SKM-1 (cell line): ENCODE measurements around the gene ARHGAP28.

Experiments
- DNase-seq: peaks from one replicate; lab custom pipeline; 2025; ENCODE audit not compliant: unreplicated experiment; lab: John Stamatoyannopoulos, UW

ARHGAP28 gene, protein sequence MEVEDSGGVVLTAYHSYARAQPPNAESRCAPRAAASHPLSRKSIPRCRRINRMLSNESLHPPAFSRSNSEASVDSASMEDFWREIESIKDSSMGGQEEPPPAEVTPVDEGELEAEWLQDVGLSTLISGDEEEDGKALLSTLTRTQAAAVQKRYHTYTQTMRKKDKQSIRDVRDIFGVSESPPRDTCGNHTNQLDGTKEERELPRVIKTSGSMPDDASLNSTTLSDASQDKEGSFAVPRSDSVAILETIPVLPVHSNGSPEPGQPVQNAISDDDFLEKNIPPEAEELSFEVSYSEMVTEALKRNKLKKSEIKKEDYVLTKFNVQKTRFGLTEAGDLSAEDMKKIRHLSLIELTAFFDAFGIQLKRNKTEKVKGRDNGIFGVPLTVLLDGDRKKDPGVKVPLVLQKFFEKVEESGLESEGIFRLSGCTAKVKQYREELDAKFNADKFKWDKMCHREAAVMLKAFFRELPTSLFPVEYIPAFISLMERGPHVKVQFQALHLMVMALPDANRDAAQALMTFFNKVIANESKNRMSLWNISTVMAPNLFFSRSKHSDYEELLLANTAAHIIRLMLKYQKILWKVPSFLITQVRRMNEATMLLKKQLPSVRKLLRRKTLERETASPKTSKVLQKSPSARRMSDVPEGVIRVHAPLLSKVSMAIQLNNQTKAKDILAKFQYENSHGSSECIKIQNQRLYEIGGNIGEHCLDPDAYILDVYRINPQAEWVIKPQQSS

DNA sequence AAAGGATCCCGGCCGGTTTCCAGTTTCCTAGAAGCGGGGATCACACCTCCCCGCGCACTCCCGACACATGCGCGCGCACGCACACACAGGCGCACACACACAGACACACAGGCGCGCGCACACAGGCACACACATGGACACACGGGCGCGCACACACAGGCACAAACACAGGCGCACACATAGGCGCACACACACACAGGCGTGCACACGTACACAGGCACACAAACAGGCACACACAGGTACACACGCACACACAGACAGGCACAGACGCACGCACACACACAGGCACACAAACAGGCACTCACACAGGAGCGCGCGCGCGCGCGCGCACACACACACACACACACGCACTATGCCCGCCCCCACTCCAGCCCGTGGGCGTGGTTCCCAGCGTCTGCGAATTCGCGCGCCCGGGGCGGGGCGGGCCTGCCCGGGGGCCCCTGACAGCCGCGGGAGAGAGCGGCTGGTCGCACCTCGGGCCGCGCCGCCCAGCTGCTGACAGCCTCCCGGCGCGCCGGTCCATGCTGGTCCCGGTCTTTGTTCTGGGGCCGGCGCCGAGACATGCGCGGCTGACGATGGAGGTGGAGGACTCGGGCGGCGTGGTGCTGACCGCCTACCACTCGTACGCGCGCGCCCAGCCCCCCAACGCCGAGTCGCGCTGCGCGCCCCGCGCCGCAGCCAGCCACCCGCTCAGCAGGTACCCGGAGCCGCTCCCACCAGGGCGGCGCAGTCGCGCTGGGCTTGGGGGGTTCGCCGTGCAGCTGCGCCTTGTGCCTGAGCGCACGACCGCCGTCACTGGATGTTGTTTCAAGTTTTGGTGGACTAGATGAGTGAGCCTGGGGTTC is at the start of gene ARHGAP28:
Gene ARHGAP28 (plus strand): TSS at position 470 of the 845 bp plus-strand sequence. CDS start 106 bp downstream, at position 576.
- DNase-seq: peak; percentile 50

DNA sequence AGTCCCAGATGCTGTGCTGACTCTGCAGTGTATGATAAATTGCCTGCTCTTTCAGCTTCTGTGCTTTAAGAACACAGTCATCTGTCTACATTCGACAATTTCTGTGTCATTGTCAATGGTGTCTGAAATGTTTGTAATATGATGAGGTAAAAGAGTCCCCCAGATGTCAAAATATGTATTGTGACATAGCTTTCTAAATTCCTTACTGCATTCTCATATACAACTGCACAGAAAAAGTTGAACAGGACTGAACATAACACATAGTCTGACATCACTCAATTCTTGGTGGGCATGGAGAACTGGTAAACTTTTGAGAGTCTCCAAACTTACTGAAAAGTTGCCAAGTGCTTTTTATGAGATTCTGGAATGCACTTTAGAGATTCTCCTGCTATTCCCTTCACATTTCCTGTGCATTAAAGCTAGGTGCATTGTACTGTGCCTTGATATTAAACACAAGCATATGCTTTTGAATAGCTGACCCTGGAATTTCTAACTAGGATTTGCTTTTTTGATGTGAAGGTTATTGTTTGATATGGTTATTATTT is 48.1 kb upstream of the ARHGAP28 start:
- no peak for DNase-seq

DNA sequence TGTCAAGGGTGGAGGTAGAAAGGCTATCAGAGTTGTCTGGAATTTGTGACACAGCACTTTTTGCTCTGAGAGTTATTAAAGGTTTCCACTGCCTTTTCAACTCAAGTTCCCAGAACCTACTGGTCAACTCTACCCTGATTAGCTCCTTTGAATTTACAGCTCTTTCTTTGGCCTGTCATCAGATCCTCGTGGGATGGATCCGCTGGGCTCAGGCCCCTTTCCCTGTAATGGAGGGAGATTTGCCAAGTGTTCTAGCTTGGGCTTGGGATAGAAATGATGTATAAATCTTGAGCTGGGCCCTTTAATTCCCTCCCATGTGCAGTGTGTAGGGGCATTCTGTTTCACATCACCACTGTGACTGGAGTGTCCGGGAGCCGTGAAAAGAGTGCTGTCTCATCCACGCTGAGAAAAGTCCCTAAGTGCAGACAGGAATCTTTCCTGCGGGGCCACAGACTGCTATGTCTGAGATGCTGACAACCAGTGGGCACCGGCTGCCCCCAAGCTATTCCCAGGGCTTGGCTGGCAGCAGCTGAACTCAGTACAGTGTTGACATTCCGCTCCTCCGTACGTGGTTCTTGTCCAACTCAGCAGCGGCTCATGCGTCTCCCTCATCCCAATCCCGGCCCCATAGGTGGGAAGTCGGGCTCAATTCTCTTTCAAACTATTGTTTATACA is 46.9 kb upstream of the ARHGAP28 start:
- no peak for DNase-seq

DNA sequence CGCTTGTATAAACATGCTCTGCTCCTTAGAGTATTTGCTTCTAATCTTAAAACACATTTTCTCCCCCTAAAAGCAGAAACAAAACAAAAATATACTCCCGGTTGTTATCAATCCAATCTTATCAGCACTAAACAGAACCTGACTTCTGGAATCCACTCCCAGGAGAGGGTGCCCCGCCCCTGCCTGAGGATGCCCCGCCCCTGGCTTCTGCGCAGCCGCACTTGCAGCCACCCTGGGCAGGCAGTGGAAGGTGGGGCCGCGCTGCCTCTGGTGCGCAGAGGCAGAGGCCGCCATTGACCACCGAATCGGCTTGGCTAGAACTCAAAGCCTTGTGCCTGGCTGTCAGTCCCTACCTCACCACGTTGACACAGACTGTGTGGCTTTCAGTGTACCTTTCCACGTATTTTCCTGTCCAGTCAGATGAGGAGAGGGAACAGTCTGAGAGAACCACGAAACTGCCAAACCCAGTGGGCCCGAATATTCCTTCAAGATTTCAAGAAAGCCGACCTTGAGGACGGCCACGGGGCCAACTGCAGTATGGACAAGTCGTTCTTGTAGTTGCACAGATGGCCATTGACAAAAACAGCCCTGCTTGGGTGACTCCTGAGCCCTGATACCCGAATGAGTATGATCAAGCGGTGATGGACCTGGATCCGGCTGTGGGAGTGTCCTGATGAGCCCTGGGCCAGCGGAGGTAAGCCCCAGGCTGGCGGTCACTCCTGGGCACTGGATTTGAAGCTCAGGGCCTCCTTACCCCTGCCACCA is 46.2 kb upstream of the ARHGAP28 start:
- DNase-seq: no peak

DNA sequence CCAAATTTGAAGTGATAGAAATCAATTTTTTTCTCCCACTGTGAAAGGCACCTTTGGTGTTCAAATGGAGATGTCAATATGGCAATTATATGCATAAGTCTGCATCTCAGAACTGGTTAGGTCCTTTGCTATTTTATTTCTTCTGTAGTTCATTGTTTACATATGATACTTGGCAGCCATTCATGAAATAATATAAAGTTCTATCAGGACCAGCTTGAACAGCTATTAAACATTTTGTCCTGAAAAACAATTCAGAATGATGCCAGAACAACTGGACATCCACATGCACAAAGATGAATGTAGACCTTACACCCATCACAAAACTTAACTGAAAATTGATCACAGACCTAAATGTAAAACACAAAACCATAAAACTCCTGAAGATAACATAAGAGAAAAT is 41.8 kb upstream of the ARHGAP28 start:
- no peak for DNase-seq

DNA sequence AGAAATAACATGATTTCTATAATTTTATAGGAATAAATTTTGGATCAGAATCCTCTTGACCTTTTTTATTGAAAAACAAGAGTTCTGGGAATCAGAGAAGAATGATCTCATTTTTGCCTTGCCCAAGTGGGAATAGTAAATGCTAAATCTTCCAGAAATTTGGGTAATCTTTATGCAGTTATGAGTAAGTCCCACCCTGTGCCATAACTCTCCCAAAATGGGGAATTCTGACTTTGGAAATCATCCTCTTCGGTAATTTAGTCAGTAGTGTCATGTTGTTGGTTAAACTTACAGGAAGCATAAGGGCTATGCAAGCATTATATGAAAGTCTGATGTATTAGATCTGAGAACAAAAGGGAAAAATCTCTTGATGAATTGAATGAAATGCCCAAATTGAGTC is 20.6 kb upstream of the ARHGAP28 start:
- DNase-seq: no peak

DNA sequence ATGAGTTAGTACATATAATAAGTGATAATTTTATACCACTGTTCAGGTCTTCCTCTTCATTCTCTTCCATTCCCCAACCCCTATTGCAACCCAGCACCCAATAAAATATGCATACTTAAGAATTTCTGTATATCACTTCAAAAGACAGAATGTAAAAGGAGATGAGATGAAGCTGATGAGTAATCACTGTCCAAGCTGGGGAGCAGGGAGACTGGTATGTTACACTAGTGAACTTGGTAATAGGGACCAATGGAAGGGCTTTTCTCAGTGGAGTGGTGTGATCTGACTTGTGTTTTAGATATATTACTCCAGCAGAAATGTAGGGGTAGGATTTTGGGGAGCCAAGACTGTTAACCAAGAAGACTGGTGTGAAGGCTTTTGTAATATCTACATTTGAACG is 18.0 kb upstream of the ARHGAP28 start:
- DNase-seq: no peak

DNA sequence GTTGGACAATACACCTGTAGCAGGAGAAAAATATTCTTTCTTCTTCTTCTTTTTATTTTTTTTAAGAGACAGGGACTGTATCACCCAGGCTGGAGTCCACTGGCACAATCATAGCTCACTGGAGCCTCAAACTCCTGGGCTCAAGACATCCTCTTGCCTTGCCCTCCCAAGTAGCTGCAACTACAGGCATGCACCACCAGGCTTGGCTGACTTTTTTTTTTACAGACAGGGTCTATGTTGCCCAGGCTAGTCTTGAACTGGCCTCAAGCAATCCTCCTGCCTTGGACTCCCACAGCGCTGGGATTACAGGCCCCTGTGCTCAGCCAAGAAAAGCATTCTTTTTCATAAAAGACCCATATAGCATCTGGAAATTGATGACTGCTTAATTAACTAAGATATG is 17.1 kb upstream of the ARHGAP28 start:
- no peak for DNase-seq

DNA sequence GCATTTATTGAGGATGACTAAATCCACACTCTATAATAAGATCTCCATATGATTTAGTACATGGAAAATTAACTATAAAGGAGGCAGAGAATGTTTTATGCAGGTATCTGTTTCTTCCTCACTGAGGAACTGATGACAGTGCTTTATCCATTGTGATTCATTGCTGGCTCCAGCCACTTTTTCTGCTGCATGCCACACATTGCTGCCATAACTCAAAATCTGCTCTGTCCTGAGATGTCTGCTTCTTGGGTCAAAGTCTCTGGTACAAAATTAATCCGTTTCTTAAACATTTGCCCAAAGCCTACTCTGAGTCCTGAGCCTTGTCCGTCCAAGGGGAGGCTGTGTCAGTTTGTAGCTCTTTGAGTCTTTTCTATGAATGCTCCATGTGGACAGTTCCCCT is 15.5 kb upstream of the ARHGAP28 start:
- DNase-seq: no peak

DNA sequence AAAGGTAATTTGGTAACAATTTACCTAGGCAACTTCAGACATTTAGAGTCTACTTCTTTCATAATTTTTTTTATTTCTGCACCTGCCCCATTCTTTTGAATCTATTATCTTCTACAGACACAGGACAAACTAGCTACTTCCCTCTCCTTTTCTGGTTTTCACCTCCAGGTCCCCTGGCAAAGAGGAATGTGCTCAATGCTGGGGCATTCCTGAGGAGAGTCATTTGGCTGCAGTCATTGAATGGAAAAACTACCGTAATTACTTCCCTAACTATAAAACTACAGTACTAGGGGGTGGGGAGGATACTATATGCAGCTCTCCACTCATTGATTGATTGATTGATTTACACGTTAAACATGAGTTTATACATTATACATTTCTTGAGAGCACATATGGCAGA is 11.2 kb upstream of the ARHGAP28 start:
- DNase-seq: no peak

DNA sequence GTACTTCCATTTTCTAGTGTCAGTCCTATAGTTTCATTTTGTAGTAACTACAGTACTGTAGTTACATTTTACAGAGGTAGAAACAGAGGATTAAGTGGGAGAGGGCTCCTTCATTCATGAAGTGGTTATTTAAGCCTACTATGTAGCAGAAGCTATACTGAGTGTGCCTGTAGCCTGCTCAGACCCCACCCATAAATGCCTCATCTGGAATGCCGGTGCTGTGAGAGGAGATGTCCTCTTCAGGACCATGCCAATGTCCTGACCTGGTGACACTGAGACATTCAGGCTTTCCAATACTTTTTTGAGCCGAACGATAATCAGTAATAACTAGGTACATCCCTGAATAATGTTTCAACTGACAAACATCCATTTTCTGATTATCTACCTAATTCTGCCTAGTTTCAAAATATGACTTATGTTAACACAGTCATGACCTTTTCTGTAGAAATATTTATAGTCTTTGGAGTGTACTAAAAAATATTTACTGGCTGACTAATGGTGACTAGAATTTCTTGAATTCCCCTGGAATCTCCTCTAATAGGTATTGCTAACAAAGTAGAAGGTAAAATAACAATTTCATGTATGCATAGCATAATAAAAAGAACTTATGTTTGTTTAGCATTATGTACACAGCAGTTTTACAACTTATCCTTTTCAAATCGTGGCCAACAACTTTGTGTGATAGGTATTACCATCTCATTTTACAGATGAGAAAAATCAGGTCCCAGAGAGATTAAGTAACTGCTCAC is 10.2 kb upstream of the ARHGAP28 start:
- DNase-seq: no peak

DNA sequence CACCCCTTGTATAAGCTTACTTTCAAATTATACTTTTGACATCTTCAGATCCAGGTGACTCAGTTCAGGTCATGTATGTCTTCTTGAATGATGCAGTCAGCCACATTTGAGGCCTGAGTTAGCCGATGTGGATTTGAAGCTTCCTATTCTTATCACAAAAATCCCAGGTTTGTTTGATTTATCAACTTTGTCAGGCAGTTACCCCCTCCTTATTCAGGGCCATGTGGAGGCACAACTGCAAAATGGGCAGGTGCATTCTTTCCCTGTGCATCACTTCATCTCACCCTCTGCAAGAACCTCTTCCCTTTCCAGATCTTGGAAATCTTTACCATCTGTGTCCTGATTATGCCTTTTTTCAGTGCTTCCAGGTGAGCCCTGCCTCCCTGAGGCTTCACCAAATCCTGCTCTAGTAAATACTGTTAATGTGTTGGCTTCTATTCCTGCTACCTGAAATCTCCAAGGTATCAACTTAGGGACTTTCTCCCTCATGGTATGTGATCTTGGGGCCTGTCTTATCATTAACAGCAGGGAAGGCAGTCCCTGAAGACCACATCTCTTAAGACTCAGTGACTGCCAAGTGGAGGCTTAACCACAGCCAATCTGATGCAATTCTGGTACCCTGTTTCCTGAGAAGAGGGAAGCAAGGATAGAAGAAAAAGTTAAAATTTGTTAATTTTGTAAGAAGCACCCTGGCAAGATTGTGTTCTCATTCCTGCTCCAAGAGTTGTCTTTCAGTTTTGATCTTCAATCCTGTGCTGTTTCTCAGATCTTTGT is 9.4 kb upstream of the ARHGAP28 start:
- DNase-seq: no peak

DNA sequence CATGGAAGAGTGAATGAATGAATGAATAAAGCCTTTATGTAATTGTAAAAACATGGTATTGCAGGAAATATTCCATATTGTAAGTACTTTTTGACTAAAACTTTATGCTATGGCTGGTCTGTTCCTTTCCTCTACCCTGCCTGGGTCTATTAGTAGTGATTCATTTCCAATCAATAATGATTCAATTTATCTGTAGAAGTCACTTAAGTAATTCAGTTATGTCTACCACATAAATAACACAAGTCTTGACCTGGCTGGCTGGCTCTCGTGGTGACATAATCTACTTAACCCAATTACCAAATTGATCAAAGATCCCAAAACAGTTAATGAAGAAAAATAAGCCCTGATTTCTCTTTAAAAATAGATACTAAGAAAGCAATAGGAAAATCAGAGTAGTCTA is 7.8 kb upstream of the ARHGAP28 start:
- no peak for DNase-seq

DNA sequence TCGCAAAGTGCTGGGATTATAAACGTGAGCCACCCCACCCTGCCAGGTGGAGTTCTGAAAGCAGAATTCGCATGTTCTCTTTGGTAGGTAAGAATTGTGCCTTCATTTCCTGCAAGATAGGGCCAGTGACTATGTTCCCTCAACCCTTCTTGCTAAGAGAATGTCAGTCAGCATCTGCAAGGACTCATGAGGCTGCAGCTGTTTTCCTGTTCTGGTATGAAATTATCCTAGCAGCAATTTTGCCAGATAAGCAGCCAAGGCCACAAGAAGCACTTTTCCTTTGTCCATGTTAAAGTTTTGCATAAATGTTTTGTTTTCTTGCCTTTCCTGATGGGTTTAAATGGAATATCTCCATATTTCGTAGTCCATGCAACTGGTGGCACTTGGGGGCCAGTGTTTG is 6.8 kb upstream of the ARHGAP28 start:
- DNase-seq: no peak

DNA sequence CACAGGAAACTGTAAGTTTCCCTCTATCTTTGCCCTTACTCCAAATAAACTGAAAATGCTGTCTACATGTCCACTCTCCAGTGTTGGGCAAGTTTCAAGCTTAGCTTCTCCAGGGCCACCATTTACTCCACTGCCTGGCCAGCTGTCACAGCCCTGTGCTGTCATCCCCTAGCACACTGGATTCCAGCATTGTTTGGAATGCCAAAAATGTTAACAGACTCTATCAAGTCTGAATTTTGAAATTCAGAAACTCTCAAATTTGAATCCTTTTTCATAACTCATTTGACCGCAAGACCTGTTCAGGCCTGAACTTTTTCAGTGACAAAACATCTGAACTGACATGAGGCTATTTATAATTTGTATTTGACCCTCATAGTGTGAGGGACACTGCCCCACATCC is 5.2 kb upstream of the ARHGAP28 start:
- DNase-seq: no peak

DNA sequence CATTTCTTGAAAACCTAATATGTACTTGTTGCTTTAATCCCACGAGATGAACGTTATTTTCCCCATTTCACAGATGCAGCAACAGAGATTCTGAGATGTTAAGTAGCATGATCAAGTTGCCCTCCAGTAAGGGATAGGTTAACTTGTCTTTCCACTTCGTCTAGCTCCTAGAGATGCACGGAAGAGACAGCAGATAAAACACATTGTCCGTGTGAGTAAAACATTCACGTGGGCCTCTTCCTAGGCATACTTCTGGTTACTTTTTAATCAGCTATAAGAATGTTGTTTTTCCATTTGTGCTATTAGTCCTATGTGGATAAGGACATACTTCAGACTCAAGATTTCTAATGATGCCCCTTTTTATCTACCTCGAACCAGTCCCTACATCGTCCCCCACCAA is 1.2 kb upstream of the ARHGAP28 start:
- DNase-seq: no peak

DNA sequence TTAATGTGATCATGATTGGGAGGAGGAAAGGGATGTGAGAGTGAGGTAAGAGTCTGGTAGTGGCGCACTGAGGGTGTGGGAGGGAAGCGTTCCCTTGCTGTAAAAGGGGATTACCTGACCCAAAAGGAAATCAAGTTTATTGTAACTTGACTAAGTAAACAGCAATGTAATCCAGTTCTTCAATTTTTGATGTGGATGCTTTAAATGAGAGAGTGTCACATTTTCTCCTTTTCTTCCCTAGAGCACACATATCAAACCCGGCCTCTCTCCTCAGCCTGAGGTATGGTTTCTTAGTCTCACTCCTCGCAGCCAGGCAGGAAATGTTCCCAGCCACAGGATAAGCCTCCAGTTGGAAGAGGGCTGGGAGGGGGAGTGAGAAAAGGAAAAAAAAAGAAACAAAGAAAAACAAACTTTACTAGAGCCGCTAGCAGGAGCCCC is 688 bp upstream of the ARHGAP28 start:
- no peak for DNase-seq

DNA sequence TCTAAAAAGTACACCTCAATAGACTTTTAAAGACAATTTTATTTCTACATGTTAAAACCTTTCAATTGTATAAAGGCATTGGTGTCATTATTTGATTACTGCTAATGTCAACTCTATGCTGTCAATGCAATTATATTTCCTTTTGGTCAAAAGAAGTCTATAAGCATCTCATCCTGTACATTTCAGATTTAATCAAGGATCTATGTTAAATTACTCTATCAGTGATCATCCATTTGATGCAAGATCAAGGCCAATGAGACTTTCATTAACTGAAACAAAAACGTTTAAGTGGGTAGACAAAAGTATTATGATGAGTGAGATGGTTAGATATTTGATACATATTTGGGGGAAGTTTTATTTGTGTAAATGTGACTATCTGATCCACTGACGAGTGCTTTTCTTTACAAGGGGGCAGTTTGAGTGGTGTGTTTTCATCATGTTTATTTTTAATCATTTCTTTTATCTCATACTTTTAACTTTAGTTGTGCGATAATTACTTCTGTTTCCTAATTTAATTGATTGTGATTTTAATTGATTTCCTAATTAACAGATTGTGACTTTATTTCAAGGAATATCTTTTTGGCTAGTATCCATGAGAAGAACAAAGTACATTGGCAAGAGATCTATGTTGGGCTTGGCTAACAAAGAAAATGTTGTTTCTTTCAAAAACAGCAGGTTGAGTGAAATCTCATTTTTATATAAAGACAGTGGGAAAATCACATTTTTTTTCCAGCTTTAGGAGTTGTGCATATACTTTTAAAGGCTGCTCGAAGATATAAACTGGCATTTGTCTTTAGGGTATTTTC is 1.1 kb downstream of the ARHGAP28 start:
- DNase-seq: no peak
